ENCODE results near the gene CEP70. TPM values are rescaled to one million over a fixed set of nuclear protein-coding genes. Genes with fewer than 3 reads are reported as not detected.
A peak's percentile ranks its signal among the peaks of the same experiment; 100 is the strongest.
"Not testable (repeated sequence)": the region's sequence is repeated elsewhere in the genome, so short reads cannot be mapped to it uniquely, and the experiment has no call there.

Gene CEP70
- total RNA-seq, 1 donor from 2014 or later: 13.9 TPM

GRCh38 chr3:138453940-138454339 is 140.1 kb downstream of the CEP70 start:
- DNase-seq (ENCODE audit: low read depth in 2 of 2): not testable (repeated sequence)

GRCh38 chr3:138452436-138452835 is 141.6 kb downstream of the CEP70 start:
- peak in 1 of 2 donors; percentile 21 for DNase-seq (ENCODE audit: low read depth in 2 of 2)

DNA sequence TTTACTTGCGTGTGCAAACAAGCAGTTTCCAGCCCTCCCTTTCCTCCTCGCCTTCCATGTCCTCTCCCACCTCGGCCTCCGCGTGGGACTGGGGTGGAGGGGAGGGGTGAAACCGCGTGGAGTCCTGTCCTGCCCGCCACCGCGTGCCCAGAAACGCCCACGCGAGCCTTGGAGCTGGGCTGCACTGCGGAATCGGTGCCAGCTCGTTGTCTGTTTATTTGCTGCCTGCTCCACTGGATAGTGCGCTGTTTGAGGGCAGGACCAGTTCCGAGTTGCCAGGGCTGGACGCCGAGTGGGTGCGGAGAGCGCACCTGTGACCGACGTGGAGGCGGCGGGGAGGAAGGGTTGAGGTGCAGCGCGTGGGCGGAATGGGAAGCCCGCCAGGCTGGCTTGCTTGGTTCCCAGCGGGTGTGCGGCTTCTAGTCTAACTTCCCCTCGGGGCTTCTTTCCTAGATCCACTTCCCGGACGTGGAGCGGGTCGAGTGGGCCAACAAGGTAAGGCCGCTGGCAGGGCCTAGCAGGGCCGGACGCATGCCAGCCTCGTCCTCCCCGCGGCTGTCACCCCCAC is 142.4 kb downstream of the CEP70 start:
- DNase-seq (ENCODE audit: low read depth in 2 of 2): no peak

DNA sequence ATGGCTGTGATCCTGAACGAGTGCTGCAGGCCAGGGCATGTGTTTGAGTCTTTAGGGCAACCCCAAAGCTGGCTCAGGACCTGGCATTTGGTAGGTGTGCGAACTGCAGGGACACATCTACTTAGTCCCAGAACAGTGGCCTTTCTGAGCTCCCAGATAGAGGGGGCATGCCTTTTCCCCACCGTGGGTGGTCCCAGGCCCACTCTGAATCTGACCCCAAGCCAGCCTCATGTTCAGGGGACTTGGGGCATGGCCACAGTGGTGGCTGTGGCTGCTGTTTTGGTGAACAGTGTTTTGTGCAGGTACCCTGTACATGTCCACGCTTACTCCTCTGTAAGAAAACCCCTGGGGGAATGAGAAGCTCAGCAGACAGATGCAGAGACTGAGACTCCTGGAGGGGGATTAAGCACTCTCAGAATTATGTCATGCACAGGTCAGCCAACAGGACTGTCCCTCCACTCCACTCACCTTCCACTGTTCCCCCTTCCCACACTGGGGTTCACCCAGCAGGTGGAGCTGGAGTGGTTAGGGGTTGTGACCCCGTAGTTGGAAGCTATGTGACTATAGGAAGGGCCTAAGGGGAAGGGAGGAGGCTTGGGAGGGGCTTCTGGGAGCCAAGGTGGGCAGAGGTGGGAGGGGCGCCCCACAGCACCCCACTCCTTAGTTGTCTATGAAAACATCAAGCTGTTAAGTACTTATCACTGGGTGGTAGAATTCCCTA is 143.2 kb downstream of the CEP70 start:
- no peak for DNase-seq (ENCODE audit: low read depth in 2 of 2)

DNA sequence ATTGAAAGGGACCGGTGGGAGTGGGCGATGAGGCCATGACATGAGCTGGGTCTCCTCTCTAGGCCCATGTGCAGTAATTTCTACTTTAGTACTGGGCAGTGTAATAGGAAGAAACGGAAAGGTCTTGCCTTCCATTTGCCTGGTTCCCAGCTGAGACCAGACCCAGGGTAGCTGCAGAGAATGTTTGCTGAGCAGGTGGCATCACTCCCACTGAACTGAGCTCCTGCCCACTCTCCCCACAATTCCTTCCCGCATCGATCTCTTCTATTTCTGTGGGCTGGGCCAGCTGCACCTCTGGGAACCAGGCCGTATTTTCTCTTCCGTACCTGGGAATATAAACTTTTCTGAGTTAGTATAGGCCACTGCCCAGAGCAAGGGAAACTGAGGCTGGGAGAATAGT is 143.9 kb downstream of the CEP70 start:
- no peak for DNase-seq (ENCODE audit: low read depth in 2 of 2)

DNA sequence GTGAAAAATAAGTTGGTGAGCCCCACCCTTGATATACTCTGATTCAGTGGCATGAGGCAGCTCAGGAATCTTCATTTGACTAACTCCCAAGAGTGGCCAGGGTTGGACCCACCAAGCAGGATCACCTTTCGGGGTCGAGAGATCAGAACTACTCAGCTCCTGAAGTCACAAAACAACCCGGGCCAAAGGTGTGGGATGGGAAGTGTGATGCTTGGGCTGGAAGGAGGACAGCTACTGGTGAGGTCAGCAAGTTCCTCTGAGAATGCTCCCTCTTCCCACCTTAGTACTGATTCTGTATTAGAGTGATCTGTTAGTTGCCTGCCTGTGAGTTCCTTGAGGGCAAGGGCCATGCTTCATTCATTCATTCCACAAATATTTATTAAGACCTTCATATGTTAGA is 144.6 kb downstream of the CEP70 start:
- DNase-seq (ENCODE audit: low read depth in 2 of 2): no peak

- DNase-seq (ENCODE audit: low read depth in 2 of 2): no peak
Observed at GRCh38 chr3:138448631-138449030, 145.4 kb downstream of the CEP70 start.

DNA sequence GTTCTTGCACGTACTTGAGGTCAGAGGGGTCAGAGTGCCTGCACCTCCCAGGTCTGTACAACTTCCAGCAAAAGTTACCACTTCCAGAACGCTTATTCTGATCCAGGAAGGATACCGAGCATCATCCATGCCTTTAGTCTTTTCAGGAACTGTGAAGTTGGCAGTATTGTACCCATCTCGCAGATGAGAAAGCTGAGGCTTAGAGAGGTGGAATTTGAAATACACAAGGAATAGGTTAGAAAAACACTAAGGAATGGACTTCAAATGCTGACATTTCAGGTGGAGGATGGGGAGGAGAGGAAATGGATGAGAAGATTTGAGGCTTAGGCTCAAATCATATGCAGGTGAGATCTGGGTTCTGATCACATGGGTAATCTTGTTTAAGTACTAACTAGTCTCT is 148.4 kb downstream of the CEP70 start:
- no peak for DNase-seq (ENCODE audit: low read depth in 2 of 2)

GRCh38 chr3:138445236-138445635 is 148.8 kb downstream of the CEP70 start:
- DNase-seq (ENCODE audit: low read depth in 2 of 2): no peak

Other genes with a start within 250 kb of the CEP70 start
- gene MRAS, start 245.7 kb downstream of the CEP70 start, total RNA-seq: 5.9 and 10.1 TPM in 2 replicates
- gene ESYT3, start 159.6 kb downstream of the CEP70 start, total RNA-seq: not detected in 2 replicates
- gene FAIM, start 14.5 kb upstream of the CEP70 start, total RNA-seq: 6.1 and 9.3 TPM in 2 replicates
- 10.0 and 11.5 TPM in 2 replicates for gene PIK3CB, start 240.7 kb upstream of the CEP70 start, total RNA-seq

Measured in lung microvascular endothelial cell (primary cell).